Left hindlimb (tissue), 1 donor: ENCODE data around the gene ACSM4.
"Not testable (repeated sequence)": the region's sequence is repeated elsewhere in the genome, so short reads cannot be mapped to it uniquely, and the experiment has no call there.

Experiments used
- DNase-seq: peaks from one replicate; pipeline ENCODE4 v3.0.0-alpha.2; 2018

ACSM4 gene, protein sequence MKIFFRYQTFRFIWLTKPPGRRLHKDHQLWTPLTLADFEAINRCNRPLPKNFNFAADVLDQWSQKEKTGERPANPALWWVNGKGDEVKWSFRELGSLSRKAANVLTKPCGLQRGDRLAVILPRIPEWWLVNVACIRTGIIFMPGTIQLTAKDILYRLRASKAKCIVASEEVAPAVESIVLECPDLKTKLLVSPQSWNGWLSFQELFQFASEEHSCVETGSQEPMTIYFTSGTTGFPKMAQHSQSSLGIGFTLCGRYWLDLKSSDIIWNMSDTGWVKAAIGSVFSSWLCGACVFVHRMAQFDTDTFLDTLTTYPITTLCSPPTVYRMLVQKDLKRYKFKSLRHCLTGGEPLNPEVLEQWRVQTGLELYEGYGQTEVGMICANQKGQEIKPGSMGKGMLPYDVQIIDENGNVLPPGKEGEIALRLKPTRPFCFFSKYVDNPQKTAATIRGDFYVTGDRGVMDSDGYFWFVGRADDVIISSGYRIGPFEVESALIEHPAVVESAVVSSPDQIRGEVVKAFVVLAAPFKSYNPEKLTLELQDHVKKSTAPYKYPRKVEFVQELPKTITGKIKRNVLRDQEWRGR

DNA sequence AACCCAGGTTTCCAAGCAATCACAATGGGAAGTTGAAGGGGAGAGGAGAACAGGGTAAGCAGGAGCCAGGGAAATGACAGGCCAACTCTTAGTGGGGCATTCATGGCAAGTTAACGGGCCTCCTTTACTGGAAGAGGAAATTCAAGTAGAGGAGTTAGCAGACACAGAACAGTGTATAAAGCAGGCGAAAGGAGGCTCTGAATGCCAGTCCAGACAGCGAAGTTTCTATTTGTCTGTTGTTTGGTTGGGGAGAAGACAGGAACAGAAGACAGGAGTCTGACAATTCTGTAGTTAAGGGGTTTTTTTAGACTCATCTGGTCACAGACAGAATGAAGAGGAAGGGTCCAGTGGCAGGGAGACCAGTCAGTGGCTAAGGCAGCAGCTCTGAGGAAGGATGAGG, at the start of gene ACSM4:
TSS of gene ACSM4 (plus strand) at position 301 of the 400 bp plus-strand sequence. CDS start 260 bp downstream, outside the sequence.
- DNase-seq, result no peak

DNA sequence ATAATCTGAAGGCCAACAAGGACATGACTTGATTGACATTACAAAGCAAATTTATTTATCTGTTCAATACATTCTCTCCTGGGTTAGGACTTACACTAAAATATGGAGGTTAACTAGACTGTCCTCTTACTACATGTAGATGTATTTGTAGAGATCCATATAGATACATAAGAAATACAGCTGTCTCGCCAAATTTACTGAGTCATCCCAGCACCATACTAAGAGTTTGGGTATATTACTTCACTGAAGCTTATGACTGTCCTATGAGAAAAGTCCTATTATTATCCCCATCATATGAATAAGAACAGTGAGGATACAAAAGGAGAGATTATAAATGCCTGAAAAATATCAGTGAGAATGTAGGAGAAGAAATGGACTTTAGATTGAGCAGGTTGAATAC, 44.8 kb upstream of the ACSM4 start:
- no peak for DNase-seq

DNA sequence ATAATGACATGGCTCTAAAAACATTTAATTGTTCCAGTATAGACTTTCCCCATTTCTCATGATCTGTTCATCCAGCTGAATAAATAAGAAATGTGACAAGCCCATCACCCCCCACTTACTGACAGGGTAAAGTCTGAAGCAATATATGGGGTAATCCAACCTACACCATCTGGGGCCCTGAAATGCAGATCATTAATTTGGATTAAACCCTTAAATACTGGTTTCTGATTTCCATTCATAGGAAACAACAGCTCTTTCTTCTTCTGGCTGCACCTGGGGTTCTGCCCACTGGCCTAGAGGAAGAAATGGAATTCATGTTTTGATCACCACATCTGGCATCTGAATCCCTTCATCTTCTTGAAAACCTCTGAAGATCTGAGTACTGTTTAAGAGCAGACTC, 39.3 kb upstream of the ACSM4 start:
- DNase-seq, result no peak

DNA sequence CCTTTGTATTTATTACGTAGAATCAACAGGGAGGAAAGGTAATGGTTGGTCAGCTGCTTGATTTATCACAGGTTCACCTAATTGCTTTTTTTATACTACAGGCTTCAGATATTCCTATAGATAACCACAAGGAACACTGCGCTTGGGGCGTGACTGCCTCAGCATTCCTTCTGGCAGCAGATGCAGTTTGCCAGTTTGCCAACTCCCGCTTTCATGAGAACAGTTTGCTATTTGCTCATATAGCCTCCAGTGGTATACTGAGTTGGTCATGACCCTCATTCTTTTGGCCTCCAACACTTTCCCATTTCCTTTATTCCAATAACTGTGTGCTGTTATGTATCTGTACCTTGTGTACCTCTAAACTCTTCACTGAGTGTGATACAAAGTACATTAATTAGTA, 38.6 kb upstream of the ACSM4 start:
- DNase-seq, result no peak

DNA sequence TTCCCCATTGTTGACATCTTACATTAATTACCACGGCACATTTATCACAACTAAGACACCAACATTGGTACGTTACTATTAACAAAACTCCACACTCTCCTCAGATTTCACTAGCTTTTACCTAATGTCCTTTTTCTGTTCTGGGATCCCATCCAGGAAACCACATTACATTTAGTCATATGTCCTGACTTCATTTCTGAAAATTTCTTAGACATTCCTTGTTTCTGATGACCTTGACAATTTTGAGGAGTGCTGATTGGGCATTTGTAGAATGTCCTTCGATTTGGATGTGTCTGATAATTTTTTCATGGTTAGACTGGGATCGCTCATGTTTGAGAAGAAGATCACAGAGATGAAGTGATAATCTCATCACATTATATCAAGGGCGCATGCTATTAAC, 34.6 kb upstream of the ACSM4 start:
- no peak for DNase-seq

DNA sequence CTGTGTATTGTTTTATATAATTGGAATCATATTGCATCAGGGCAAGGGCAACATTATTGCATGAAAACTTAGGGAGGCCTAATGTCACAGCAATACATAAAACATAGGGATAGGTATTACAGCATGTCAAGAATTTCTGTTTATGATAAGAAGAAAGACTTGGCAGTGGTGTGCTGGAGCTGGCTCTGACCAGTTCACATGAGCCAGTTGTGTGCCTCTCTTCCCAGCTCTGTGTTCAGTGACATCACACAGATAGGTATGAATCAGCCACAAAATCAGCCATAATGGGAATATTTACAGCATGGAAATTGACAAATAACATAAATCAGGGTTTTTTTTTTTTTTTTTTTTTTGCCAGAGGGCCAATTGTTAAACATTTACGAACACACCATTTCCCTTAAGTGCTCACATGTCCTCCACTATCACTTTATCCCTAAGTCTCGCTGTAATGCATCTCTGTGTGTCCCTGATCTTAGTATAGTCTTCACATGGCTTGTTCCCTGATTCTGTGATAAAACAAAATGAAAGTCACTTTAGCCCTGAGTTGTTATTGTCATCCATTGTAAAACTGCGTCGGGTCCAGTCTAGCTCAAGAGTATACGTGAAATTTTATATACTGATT, 31.9 kb upstream of the ACSM4 start:
- no peak for DNase-seq

DNA sequence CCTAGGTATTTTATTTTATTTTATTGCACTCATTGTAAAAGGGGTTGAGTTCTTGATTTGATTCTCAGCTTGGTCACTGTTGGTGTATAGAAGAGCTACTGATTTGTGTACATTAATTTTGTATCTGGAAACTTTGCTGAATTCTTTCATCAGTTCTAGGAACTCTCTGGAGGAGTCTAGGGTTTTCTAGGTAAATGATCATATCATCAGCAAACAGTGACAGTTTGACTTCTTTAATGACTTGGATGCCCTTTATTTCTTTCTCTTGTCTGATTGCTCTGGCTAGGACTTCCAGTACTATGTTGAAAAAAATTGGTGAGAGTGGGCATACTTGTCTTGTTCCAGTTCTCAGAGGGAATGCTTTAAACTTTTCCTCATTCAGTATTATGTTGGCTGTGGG, 28.4 kb upstream of the ACSM4 start:
- DNase-seq, result not testable (repeated sequence)

DNA sequence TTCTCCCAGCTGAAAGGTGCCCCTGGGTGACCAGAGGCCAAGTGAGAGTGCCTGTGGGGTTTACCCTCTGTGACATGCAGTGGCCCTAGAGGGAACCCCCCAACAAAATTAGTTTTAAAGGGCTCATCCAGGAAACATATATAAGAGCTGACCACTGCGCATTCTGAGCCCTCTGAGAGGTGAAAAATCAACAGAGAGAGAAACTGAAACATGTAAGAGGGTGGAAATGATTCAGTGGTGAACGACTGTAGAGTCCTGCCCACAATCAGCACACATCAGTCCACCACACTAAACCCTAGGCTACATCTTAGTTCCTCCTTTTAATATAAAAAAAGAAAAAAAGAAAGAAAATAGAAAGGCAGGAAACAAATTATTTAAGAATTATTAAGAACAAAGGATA, 21.0 kb upstream of the ACSM4 start:
- DNase-seq, result no peak

DNA sequence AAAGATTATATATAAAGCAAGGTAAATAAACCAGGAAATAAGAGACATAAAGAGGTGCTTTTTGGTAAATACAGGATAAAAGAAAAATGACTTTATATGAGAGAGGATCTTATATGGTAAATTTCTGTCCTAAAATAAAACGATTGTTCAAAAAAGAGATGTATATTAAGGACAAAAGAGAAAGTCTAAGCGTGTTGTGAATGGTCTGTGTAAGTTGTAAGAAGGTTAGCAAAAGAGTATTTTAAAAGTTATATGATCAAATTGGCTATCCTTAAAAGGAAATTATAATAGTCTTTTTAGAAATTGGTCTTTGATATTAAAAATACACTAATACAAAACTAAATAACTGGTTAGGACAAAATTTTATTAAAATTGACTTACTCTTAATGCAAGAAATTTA, 14.1 kb upstream of the ACSM4 start:
- no peak for DNase-seq

DNA sequence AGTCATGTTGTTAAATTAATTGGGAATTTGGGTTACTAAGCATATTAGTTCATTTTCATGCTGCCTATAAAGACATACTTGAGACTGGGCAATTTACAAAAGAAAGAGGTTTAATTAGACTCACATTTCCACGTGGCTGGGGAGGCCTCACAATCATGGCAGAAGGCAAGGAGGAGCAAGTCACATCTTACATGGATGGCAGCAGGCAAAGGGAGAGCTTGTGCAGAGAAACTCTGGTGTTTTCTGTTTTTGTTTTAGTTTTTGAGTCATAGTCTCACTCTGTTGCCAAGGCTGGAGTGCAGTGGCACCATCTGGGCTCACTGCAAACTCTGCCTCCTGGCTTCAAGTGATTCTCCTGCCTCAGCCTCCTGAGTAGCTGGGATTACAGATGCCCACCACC, 13.3 kb upstream of the ACSM4 start:
- DNase-seq, result not testable (repeated sequence)

DNA sequence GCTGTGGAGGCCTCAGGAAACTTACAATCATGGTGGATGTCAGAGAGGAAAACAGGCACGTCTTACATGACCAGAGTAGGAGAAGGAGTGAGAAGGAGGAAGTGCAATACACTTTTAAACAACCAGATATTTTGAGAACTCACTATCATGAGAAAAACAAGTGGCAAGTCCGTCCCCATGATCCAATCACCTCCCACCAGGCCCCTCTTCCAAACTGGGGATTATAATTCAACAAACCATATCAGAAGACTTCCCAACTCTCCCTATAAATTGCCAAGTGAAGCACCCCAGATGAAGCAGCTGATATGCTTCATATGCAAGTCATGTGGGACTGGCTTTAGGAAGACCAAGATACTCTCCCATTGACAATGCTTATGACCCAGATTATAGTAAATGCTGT, 11.6 kb upstream of the ACSM4 start:
- DNase-seq, result no peak

DNA sequence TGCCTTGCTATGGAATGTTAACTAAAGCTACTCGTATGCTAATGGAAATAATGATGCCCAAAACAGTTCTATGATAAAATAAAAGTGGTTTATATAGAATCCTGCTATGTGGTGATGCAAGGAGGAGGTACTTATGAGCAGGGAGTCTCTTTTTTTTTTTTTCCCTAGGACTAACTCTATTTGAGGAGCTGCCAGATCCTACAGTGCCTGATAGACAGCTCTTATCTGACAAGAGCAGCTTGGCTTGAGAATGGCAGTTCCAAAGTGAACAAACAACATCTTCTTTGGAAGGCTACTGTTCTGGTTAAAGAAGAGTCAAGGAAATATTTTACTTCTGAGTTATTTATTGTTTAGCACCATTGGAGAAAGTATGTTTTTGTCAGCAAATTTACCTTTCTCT, 10.2 kb upstream of the ACSM4 start:
- no peak for DNase-seq

DNA sequence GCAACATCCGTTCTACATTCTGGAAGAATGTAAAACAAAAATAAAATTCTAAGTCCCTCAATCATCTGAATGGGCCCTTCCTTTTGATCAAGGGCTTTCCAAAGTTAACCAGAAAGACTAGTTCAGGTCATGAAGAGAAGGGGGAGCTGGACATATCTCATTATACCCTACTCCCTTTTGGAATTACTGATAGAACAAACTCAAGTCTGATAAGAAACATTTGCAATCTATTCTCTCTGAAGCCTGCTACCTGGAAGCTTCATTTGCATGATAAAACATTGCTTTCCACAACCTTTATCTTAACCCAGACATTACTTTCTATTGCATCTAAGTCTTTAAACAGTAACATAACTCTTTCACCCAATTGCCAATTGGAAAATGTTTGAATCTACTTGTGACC, 8.3 kb upstream of the ACSM4 start:
- no peak for DNase-seq

DNA sequence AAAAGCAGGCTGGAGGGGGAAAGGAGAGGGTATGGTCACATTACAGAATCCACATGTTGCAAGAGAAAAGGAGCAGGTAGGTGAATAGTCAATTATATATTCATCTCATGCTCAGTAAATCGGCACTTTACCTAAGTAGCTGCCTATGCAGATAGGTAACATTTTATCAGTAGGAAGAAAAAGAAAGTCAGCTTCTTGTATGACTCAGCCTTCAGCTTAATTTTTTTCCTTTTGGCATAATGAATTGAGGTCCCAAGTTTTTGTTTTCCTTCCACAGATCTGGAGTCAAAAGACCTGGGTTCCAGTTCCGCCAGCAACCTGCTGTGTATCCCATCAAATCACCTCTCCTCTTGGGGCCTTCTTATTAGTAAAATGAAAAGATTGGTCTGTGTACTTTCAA, 6.0 kb upstream of the ACSM4 start:
- no peak for DNase-seq

DNA sequence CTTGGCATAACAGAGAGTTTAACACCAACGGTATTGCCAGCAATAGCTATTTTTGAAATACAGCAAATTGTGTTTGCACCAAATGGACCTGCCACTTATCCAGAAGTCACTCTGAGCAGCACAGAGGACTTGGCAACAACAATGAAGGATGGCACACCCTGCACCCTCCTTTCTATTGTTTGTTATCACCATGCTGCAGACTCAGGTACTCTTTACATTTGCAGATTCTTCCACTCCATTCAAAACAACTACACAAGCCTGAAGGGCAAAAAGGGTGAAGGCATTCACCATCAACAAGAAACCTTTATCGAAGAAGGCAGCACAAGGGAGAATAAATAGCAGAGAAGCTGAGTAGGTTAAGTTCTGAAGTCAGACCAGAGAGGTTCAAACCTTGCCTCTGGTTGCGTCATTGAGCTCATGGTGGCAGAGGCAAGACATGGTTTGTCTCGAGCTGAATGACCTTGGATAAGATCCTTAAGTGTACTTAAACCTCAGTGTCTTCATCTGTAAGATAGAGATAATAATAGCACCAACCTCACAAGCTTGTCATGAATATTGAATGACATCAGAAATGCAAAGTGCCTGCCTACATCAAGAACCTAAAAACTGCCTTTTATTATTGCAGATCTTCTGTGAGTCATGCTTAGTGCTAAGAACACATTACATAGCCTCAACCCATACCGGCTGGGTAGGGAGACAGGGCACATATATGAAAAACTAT, 1.4 kb upstream of the ACSM4 start:
- no peak for DNase-seq

DNA sequence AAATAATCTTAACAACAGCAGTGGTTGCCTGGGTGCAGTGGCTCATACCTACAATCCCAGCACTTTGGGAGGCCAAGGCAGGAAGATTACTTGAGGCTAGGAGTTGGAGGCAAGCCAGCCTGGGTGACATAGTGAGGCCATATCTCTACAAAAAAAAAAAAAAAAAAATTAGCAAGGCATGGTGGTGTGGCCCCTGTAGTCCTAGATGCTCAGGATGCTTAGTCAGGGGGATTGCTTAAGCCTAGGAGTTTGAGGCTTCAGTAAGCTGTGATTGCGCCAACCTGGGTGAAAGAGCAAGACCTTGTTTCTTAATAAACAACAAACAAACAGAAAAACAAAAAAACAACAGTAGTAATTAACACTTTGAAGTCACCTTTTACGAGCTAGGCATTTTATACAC, 642 bp upstream of the ACSM4 start:
- no peak for DNase-seq

DNA sequence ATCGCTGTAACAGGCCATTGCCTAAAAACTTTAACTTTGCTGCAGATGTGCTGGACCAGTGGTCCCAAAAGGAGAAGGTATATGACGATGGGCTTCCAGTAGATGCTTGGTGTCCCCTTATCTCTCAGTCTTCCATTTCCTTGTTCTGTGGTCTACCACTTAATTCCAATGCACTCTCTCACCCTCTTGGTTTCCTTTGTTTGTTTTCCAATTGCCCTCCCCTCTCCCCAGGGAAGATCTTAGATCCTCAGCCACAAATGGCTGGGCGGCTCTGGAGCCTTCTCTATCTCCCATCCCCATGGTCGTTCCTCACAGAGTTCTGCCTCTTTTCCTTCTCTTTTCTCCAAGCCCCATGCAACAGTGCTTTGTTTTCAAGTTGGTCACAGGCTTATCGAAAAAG, 584 bp downstream of the ACSM4 start:
- DNase-seq, result no peak

DNA sequence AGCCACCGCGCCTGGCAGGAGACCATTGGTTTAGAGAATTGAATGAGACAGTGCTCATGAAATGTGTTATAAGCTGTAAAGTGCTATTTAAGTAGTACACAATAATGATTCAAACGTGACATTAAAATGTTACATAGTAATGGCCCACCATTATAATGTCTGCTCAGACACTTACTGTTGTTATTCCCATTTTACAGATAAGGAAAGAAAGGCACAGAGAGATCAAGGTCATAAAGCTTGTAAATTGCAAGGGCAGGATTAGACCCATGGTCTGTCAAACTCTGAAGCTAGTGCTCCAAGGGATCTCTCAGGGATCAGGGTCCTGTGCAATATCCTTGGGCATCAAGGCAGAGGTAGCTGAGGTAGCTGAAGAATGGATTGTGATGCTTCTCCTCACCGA, 6.2 kb downstream of the ACSM4 start:
- DNase-seq, result no peak

DNA sequence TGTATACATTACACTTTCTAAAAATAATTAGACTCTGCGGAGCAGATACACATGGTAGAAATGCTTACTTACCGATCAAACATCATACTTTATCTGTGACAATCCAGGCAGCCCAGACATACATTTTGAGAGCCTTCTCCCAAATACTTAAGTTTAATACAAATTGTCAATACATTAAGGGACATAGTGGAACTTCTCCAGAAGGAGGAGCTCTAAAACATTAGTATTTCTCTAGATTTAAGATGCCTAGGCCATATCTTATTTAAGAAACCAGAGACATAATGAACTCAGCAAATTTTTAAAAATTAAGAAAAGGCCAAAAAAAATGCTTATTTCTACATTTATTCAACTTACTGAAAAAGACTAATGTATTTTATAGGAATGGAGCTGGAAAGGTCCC, 16.1 kb downstream of the ACSM4 start:
- no peak for DNase-seq

DNA sequence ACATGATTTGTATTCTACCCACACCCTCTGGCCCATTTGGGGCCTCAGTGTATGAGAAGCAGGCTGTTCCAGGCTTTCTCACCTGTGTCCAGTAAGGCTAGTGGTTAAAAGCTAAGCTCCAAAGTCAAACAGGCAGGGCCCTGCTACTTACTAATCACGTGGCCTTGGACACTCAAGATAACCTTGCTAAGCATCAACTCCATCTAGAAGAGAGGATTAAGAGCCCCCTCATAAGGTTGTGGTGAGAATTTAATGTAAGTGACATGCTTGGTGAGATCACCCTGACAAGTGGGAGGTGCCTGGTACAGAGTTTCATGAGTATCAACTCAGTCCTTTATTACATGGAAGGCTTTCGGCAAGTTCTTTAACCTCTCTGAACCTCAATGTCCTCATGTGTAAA, 17.8 kb downstream of the ACSM4 start:
- no peak for DNase-seq

DNA sequence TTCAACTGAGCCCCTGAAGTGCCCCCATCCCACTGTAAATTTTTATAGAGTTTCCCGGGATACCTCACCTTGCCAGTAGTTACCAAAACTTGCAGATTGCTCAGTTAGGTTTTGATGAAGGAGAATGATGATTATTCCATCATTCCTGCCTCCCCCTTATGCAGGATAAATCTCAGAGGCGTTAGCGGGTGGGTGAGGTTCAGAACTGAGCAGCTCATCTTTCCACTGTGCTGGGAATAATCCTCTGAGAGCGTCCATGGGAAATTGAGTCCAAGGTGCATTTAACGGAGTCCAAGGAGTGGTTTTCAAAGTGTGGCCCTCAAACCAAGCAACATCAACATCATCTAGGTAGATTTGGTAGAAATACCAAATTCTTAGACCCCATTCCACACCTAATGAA, 18.7 kb downstream of the ACSM4 start:
- no peak for DNase-seq

DNA sequence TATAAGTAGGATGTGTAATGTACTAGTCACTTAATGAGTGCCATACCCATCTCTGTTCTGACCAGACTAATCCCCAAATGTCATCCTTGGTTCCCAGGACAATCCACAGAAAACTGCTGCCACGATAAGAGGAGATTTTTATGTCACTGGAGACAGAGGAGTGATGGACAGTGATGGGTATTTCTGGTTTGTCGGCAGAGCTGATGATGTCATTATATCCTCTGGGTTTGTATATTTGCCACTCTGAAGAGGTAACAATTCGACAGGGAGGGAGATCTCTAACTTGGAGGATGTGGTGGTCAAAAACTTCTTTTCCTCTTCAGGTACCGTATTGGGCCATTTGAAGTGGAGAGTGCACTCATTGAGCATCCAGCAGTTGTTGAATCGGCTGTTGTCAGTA, 20.3 kb downstream of the ACSM4 start:
- DNase-seq, result no peak

DNA sequence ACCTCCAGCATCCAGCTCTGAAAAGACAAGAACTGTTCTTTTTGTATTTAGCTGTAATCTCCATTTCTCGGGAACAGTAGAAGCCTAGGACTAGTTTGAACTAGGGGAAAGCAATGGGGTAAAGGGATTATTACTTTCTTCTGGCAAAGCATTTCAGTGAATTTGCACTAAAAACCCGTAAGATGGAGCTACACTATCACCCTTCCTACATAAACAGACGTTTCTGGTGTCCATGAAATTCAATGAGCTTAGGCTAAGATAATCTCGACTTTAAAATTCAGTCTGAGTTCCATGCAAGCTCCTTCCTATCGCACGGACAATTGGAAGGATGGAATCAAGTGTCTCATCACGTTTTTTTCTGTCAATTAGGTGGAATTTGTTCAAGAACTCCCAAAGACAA, 24.0 kb downstream of the ACSM4 start:
- no peak for DNase-seq

DNA sequence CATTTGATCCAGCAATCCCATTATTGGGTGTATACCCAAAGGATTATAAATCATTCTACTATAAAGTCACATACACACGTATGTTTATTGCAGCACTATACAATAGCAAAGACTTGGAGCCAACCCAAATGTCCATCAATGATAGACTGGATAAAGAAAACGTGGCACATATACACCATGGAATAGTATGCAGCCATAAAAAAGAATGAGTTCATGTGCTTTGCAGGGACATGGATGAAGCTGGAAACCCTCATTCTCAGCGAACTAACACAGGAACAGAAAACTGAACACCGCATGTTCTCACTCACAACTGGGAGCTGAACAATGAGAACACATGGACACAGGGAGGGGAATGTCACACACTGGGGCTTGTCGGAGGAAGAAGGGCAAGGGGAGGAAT, 33.9 kb downstream of the ACSM4 start:
- DNase-seq, result not testable (repeated sequence)
